ENCODE measurements around the gene PRAMEF10. TPM values are rescaled to one million over a fixed set of nuclear protein-coding genes. Genes with fewer than 3 reads are reported as not detected.
"Not testable (repeated sequence)": the region's sequence is repeated elsewhere in the genome, so short reads cannot be mapped to it uniquely, and the experiment has no call there.

The PRAMEF10 gene, protein sequence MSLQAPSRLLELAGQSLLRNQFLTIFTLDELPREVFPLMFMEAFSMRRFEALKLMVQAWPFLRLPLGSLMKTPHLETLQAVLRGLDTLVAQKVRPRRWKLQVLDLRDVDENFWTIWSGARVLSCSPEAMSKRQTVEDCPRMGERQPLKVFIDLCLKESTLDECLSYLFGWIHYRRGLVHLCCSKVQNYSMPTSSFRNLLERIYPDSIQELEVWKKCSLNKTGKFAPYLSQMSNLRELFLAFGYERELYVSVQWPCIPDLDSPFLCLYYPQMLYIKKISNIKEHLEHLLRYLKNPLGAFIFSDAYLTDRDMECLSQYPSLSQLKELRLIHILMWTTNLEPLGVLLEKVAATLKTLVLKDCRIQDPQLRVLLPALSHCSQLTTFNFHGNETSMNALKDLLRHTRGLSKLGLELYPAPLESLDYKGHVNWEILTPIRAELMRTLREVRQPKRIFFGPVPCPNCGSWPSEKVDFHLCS
- total RNA-seq: not detected
- long read RNA-seq: 0 reads

DNA sequence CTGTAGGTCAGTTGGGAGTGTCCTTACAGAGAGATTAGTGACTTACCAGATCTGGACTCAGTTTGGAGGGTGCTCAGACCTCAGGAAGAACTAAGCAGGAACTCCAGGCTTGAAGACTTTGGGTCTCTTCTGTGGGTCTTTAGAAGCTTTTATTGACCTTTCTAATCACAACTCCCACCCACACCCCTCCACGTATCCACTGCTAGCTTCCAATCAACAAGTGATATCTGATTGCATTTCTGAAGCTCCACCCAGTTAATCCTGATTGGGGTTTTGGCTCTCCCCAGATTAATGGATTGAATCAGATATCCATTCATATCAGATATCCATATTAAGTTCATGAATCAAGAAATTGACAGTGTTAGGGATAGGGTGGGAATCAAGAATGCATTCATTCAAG lies at the start of gene PRAMEF10:
PRAMEF10 (minus strand) TSS at position 101 of the 400 bp plus-strand sequence. CDS start 2,423 bp downstream, outside the sequence.
- DNase-seq; ATAC-seq; intact Hi-C loops (cut with DNase I, micrococcal nuclease): not testable (repeated sequence)

DNA sequence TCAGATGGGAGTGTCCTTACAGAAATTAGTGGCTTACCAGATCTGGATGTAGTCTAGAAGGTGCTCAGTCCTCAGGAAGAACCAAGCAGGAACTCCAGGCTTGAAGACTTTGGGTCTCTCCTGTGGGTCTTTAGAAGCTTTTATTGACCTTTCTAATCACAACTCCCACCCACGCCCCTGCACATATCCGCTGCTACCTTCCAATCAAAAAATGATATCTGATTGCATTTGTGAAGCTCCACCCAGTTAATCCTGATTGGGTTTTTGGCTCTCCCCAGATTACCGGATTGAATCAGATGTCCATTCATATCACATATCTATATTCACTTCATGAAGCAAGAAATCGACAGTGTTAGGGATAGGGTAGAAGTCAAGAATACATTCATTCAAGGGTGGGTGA lies 49.4 kb upstream of the PRAMEF10 start, which contains the start of gene PRAMEF6:
PRAMEF6 (minus strand) TSS at position 101 of the 400 bp plus-strand sequence. CDS start 5,062 bp downstream, outside the sequence.
- DNase-seq; intact Hi-C loops (cut with DNase I, micrococcal nuclease); ATAC-seq: not testable (repeated sequence)

DNA sequence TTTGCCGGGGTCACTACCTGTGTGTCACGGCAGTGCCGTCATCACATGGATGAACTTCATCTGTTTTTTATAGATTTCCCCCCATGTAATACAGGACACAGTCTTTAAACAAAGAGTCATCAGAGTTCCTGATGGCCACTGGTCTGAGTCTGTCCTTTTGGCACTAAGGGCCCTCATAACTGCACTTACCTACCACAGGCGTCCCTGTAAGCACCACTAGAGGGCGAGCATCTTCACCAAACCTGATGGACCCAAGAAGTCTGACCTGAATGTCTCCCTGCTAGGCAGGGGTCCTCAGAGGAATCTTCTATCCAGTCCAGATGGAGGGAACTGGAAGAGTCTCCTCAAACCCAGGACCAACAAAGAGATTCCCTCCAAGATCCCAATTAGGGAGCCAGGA lies 26.3 kb upstream of the PRAMEF10 start:
- intact Hi-C loops (cut with DNase I, micrococcal nuclease); ATAC-seq; DNase-seq: not testable (repeated sequence)

DNA sequence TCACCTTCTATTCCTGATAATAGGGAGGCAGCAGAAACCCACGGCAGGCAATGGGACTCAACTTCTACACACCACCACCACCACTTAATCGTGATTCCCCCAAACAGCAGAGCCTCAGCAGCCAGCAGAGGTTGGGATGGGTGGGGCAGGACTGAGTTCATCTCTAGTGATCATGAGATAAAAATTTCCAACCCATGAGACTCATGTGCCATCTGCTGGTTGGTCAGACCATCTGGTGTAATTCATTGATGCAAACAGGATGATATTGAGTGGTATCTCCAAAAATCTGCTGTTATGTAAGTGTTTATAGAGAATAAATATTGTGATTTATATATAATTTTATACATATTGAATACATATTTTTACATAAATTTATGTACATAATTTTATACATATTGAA lies 23.7 kb upstream of the PRAMEF10 start:
- intact Hi-C loops (cut with DNase I, micrococcal nuclease); ATAC-seq; DNase-seq: not testable (repeated sequence)

DNA sequence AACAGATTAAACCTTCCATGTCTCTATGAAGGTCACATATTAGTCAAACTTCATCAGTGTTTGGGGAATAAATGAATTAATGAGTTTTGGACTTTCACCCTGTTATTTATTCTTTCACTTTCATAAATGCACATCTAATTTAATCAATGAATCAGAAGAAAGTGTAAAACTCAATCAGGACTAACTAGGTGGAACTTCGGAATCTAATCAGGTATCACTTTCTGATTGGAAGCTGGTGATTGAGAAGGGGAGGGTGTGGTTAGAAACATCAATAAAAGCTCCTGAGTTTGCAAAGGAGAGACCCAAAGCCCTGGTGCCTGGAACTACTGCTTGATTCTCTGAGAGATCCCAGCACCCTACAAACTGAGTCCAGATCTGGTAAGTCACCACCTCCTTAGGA lies 18.2 kb upstream of the PRAMEF10 start, which contains the start of gene PRAMEF7:
PRAMEF7 (plus strand) TSS at position 301 of the 400 bp plus-strand sequence. CDS start 1,083 bp downstream, outside the sequence.
- ATAC-seq; DNase-seq; intact Hi-C loops (cut with DNase I, micrococcal nuclease): not testable (repeated sequence)

DNA sequence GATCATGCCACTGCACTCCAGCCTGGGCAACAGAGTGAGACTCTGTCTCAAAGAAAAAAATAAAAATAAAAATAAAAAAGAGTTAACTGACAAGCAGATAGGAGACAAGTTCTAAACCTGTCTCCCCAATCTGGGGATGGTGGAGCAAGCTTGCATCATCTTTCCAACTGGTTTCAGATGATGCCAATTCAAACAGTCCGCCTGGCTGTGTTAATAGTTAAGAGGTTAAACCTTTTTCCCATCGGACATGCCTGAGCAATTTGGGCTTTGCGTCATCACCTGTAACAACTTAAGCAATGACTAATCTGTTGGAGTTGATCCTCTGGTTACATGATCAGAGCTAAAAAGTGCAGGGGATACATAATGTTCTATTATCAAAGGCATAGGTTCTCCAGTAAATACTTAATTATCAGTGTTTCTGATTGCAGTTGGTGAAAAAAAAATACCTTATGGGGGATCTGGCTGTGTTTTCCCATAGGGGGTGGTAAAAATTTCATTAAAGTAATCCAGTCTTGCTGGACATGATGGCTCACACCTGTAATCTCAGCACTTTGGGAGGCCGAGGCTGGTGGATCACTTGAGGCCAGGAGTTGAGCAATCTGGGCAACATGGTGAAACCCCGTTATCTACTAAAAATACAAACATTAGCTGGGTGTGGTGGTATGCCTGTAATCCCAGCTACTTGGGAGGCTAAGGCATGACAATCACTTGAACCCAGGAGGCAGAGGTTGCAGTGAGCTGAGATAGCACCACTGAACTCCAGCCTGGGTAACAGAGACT lies 5.9 kb upstream of the PRAMEF10 start:
- intact Hi-C loops (cut with DNase I, micrococcal nuclease); DNase-seq; ATAC-seq: not testable (repeated sequence)

DNA sequence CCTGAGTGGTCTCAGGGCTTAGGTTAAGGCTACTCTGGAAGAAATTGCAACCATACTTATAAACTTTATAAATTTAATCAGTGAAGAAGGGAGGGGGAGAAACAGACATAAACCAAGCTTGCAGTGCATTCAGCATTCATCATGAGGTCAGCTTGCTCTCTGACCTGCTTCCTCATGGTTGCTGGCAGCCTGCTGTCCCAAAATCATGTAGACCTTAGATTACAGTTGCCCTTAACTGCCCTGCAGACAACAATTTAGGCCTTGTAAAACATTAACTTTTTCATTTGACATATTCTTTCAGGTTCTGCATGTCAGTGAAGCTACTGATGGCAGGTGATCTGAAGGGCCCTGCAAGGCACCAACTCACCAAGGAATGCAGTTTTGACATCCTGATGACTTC lies 1.1 kb upstream of the PRAMEF10 start:
- intact Hi-C loops (cut with DNase I, micrococcal nuclease); DNase-seq; ATAC-seq: not testable (repeated sequence)

DNA sequence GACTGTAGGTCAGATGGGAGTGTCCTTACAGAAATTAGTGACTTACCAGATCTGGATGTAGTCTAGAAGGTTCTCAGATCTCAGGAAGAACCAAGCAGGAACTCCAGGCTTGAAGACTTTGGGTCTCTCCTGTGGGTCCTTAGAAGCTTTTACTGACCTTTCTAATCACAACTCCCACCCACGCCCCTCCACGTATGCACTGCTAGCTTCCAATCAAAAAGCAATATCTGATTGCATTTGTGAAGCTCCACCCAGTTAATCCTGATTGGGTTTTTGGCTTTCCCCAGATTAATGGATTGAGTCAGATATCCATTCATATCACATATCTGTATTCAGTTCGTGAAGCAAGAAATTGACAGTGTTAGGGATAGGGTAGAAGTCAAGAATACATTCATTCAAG lies 12.0 kb downstream of the PRAMEF10 start, which contains the start of gene PRAMEF4:
PRAMEF4 (minus strand) TSS at position 101 of the 400 bp plus-strand sequence. CDS start 2,807 bp downstream, outside the sequence.
- DNase-seq; intact Hi-C loops (cut with DNase I, micrococcal nuclease); ATAC-seq: not testable (repeated sequence)

DNA sequence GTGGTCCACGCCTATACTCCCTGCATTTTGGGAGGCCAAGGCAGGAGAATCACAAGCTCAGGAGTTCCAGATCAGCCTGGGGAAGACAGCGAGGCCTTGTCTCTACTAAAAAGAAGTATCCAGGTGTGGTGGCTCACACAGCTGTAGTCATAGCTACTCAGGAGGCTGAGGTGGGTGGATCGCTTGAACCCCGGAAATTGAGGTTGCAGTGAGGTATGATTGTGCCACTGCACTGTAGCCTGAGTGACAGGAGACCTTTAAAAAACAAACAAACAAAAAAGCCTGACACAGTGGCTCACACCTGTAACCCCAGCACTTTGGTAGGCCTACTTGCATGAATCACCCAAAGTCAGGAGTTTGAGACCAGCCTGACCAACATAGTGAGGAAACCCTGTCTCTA lies 19.6 kb downstream of the PRAMEF10 start:
- ATAC-seq; DNase-seq; intact Hi-C loops (cut with DNase I, micrococcal nuclease): not testable (repeated sequence)

DNA sequence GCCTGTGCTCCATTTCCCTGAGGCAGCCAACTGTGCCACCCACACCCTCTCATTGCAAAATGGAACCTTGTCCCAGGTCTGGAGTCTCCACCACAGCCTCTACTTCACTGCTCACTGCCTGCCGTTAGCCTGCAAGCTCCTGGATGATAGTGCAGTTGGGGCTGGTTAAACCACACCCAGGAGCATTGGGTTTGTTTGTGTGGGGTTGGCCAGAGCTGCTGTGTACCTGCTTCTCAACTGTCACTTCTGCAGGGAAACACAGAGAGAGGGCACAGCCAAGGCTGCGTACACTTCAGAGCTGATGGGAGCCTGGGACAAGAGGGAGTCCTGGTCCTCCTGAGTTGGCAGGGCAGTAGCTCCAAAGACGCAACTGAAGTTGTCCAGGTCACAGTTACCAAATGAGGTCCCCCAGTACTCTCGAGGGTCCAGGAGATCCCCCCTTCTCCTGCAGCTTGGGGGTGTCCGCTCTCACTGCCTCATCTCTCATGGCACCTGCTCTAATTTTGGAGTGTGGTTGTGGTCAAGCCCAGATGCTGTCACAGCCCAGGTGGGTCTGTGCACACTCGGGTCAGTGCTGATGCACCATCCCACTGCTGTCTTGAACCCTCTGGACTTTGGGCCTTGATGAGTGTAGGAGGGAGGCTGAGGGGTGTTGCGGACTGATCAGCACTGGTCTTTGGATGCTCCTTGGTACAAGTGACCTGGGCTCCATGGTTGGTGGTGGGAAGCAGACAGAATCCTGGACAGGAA lies 34.8 kb downstream of the PRAMEF10 start:
- DNase-seq; ATAC-seq; intact Hi-C loops (cut with DNase I, micrococcal nuclease): not testable (repeated sequence)

DNA sequence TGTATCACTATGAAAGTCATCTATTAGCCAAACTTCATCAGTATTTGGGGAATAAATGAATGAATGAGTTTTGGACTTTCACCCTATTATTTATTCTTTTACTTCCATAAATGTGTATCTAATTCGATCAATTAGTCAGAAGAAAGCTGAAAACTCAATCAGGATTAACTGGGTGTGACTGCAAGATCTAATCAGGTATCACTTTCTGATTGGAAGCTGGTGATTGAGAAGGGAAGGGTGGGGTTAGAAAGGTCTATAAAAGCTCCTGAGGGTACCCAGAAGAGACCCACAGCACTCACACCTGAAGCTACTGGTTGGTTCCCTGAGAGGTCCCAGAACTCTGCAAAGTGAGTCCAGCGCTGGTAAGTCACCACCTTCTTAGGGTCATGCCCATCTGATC lies 41.3 kb downstream of the PRAMEF10 start, which contains the start of gene PRAMEF2:
PRAMEF2 (plus strand) TSS at position 301 of the 400 bp plus-strand sequence. CDS start 1,924 bp downstream, outside the sequence.
- ATAC-seq; DNase-seq; intact Hi-C loops (cut with DNase I, micrococcal nuclease): not testable (repeated sequence)

DNA sequence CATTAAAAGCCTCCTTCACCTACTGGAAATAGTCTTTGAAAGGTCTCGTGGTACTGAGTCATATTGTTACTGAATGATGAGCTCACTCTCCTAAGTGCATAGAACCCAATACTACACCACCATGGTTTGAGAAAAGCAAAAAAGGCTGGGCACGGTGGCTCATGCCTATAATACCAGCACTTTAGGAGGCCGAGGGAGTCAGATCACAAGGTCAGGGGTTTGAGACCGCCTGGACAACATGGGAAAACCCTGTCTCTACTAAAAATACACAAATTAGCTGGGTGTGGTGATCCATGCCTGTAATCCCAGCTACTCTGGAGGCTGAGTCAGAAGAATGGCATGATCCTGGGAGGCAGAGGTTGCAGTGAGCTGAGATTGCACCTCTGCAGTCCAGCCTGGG lies 46.3 kb downstream of the PRAMEF10 start:
- ATAC-seq (no peak), DNase-seq (no peak)
- intact Hi-C loops (cut with DNase I, micrococcal nuclease): no loop called here

DNA sequence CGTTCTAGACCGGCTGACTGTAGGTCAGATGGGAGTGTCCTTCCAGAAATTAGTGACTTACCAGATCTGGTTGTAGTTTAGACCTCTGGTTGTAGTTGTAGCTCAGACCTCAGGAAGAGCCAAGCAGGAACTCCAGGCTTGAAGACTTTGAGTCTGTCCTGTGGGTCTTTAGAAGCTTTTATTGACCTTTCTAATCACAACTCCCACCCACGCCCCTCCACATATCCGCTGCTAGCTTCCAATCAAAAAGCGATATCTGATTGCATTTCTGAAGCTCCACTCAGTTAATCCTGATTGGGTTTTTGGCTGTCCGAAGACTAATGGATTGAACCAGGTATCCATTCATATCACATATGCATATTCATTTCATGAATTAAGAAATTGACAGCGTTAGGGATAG lies 49.5 kb downstream of the PRAMEF10 start, which contains the start of gene HNRNPCL1:
HNRNPCL1 (minus strand) TSS at position 101 of the 400 bp plus-strand sequence. CDS start 431 bp downstream, outside the sequence.
- DNase-seq; intact Hi-C loops (cut with DNase I, micrococcal nuclease); ATAC-seq: not testable (repeated sequence)

Other genes starting within 250 kb of the PRAMEF10 start
- gene AADACL3, start 182.2 kb downstream of the PRAMEF10 start, total RNA-seq: not detected
- not detected for gene CFAP107, start 152.1 kb downstream of the PRAMEF10 start, total RNA-seq
- not detected for gene PRAMEF12, start 124.5 kb downstream of the PRAMEF10 start, total RNA-seq
- gene PRAMEF1, start 106.9 kb downstream of the PRAMEF10 start, total RNA-seq: not detected
- gene PRAMEF11, start 66.9 kb downstream of the PRAMEF10 start, total RNA-seq: not detected
- gene HNRNPCL1, start 49.5 kb downstream of the PRAMEF10 start, total RNA-seq: not detected
- not detected for gene PRAMEF2, start 41.2 kb downstream of the PRAMEF10 start, total RNA-seq
- gene PRAMEF4, start 12.1 kb downstream of the PRAMEF10 start, total RNA-seq: not detected
- gene PRAMEF7, start 18.3 kb upstream of the PRAMEF10 start, total RNA-seq: not detected
- not detected for gene PRAMEF6, start 49.3 kb upstream of the PRAMEF10 start, total RNA-seq
- not detected for gene PRAMEF27, start 158.3 kb upstream of the PRAMEF10 start, total RNA-seq
- not detected for gene HNRNPCL3, start 162.5 kb upstream of the PRAMEF10 start, total RNA-seq
- gene PRAMEF25, start 172.5 kb upstream of the PRAMEF10 start, total RNA-seq: not detected
- gene HNRNPCL2, start 218.6 kb upstream of the PRAMEF10 start, total RNA-seq: not detected

All from left colon (tissue), 2 donors.